ENCODE results near the gene PRKD3. TPM values are rescaled to one million over a fixed set of nuclear protein-coding genes. Genes with fewer than 3 reads are reported as not detected.

Gene PRKD3
- total RNA-seq, 1 experiment from 2014 or later: 27.2 TPM

DNA sequence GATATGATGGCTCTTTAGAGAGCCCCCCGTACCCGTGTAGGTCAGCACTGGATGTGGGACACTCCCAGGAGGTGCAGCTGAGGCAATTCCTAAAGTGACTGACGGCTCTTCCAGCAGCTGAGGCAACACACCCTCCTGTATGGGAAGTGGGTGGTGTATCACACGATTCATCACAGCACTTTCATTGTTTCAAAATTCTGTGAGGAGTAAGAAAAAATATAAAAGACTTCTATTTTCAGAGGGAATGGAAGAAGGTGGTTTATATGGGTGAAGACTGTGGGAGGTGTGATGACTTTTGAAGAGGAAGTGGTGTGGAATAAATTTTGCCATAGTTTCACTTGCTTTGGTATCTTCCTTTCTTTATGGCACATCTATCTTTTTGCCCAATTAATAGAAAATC lies 42.1 kb upstream of the PRKD3 start:
- no TSS peak for BruUV-seq (replicated peaks)
- peaks cover 16% of the 10 kb centered on the region for H3K4me1 ChIP-seq (ENCODE audit: insufficient read depth, low read length)
- H3K9me2 ChIP-seq (replicated peaks; ENCODE audit: low read length): no peaks in the 10 kb centered on the region
- no peaks in the 10 kb centered on the region for H3F3A ChIP-seq (ENCODE audit: low read length, unreplicated experiment)
- H4K20me1 ChIP-seq (ENCODE audit: low read length): no peaks in the 10 kb centered on the region
- ATAC-seq: no peak
- no peak overlapping the region for H3K9ac ChIP-seq (ENCODE audit: low read length)
- H3K9me3 ChIP-seq (ENCODE audit: low read length): no peaks in the 10 kb centered on the region
- TF ChIP-seq, protein P1, sequence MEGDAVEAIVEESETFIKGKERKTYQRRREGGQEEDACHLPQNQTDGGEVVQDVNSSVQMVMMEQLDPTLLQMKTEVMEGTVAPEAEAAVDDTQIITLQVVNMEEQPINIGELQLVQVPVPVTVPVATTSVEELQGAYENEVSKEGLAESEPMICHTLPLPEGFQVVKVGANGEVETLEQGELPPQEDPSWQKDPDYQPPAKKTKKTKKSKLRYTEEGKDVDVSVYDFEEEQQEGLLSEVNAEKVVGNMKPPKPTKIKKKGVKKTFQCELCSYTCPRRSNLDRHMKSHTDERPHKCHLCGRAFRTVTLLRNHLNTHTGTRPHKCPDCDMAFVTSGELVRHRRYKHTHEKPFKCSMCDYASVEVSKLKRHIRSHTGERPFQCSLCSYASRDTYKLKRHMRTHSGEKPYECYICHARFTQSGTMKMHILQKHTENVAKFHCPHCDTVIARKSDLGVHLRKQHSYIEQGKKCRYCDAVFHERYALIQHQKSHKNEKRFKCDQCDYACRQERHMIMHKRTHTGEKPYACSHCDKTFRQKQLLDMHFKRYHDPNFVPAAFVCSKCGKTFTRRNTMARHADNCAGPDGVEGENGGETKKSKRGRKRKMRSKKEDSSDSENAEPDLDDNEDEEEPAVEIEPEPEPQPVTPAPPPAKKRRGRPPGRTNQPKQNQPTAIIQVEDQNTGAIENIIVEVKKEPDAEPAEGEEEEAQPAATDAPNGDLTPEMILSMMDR (conservative IDR thresholded peaks at IDR 0.05; ENCODE audit: low read depth, low read length): no peak
- TF ChIP-seq EZH2 (IDR thresholded peaks at IDR 0.05; ENCODE audit: low read length, unreplicated experiment): no peak
- TF ChIP-seq EZH2phosphoT487 (IDR thresholded peaks at IDR 0.05; ENCODE audit: borderline replicate concordance, low read length): no peak
- H3K36me3 ChIP-seq (ENCODE audit: low read depth, low read length): no peaks in the 10 kb centered on the region
- no peak overlapping the region for H3K4me3 ChIP-seq (ENCODE audit: low read length)
- H2AFZ ChIP-seq (ENCODE audit: low read length): no peak overlapping the region
- no peak overlapping the region for H3K4me2 ChIP-seq (ENCODE audit: low read length)
- intact Hi-C loops (cut with micrococcal nuclease): no loop called here
- H3K79me2 ChIP-seq (ENCODE audit: low read length): no peaks in the 10 kb centered on the region
- ChIA-PET CTCF (no interaction called here), POLR2A (ENCODE audit: unreplicated experiment) (interaction anchor here (0.6 kb wide), 1 partner anchor 29 kb away, joined by 24 read pairs; no protein-coding TSS in a partner anchor)
- no peaks in the 10 kb centered on the region for H3K27me3 ChIP-seq (ENCODE audit: low read length)
- DNase-seq: no peak
- H3K27ac ChIP-seq (ENCODE audit: low read length): no peak overlapping the region

GRCh38 chr2:37365669-37366068 lies 41.0 kb upstream of the PRKD3 start:
- no peaks in the 10 kb centered on the region for H3K36me3 ChIP-seq (ENCODE audit: low read depth, low read length)
- ChIA-PET CTCF (no interaction called here), POLR2A (ENCODE audit: unreplicated experiment) (no interaction called here)
- H3K9ac ChIP-seq (ENCODE audit: low read length): no peak overlapping the region
- no peak for TF ChIP-seq EZH2 (IDR thresholded peaks at IDR 0.05; ENCODE audit: low read length, unreplicated experiment)
- TF ChIP-seq EZH2phosphoT487 (IDR thresholded peaks at IDR 0.05; ENCODE audit: borderline replicate concordance, low read length): no peak
- TF ChIP-seq, protein P1 (conservative IDR thresholded peaks at IDR 0.05; ENCODE audit: low read depth, low read length): no peak
- no peak overlapping the region for H3K4me2 ChIP-seq (ENCODE audit: low read length)
- H4K20me1 ChIP-seq (ENCODE audit: low read length): no peaks in the 10 kb centered on the region
- H3K79me2 ChIP-seq (ENCODE audit: low read length): no peaks in the 10 kb centered on the region
- BruUV-seq (replicated peaks): no TSS peak
- no peaks in the 10 kb centered on the region for H3K9me2 ChIP-seq (replicated peaks; ENCODE audit: low read length)
- no peaks in the 10 kb centered on the region for H3F3A ChIP-seq (ENCODE audit: low read length, unreplicated experiment)
- H3K27me3 ChIP-seq (ENCODE audit: low read length): no peaks in the 10 kb centered on the region
- no peak overlapping the region for H2AFZ ChIP-seq (ENCODE audit: low read length)
- ATAC-seq (peak; percentile 51), DNase-seq (peak; percentile 82)
- no peak overlapping the region for H3K4me3 ChIP-seq (ENCODE audit: low read length)
- intact Hi-C loops (cut with micrococcal nuclease): no loop called here
- no peak overlapping the region for H3K27ac ChIP-seq (ENCODE audit: low read length)
- H3K4me1 ChIP-seq (ENCODE audit: insufficient read depth, low read length): peaks cover 16% of the 10 kb centered on the region
- no peaks in the 10 kb centered on the region for H3K9me3 ChIP-seq (ENCODE audit: low read length)

GRCh38 chr2:37364351-37364750 lies 39.7 kb upstream of the PRKD3 start:
- H2AFZ ChIP-seq (ENCODE audit: low read length): no peak overlapping the region
- DNase-seq (no peak), ATAC-seq (no peak)
- no peak overlapping the region for H3K4me2 ChIP-seq (ENCODE audit: low read length)
- H3K36me3 ChIP-seq (ENCODE audit: low read depth, low read length): no peaks in the 10 kb centered on the region
- intact Hi-C loops (cut with micrococcal nuclease): no loop called here
- H3K9me3 ChIP-seq (ENCODE audit: low read length): no peaks in the 10 kb centered on the region
- H3K9ac ChIP-seq (ENCODE audit: low read length): no peak overlapping the region
- H3K4me3 ChIP-seq (ENCODE audit: low read length): no peak overlapping the region
- BruUV-seq (replicated peaks): no TSS peak
- ChIA-PET CTCF (no interaction called here), POLR2A (ENCODE audit: unreplicated experiment) (no interaction called here)
- TF ChIP-seq EZH2phosphoT487 (IDR thresholded peaks at IDR 0.05; ENCODE audit: borderline replicate concordance, low read length) (no peak), EZH2 (IDR thresholded peaks at IDR 0.05; ENCODE audit: low read length, unreplicated experiment) (no peak)
- TF ChIP-seq, protein P1 (conservative IDR thresholded peaks at IDR 0.05; ENCODE audit: low read depth, low read length): no peak
- H3K4me1 ChIP-seq (ENCODE audit: insufficient read depth, low read length): peaks cover 16% of the 10 kb centered on the region
- H3F3A ChIP-seq (ENCODE audit: low read length, unreplicated experiment): no peaks in the 10 kb centered on the region
- no peaks in the 10 kb centered on the region for H3K9me2 ChIP-seq (replicated peaks; ENCODE audit: low read length)
- no peaks in the 10 kb centered on the region for H3K79me2 ChIP-seq (ENCODE audit: low read length)
- no peak overlapping the region for H3K27ac ChIP-seq (ENCODE audit: low read length)
- H3K27me3 ChIP-seq (ENCODE audit: low read length): no peaks in the 10 kb centered on the region
- H4K20me1 ChIP-seq (ENCODE audit: low read length): no peaks in the 10 kb centered on the region
